IMR-90 (cell line): Measurements from ENCODE around the gene KLF1. TPM values are rescaled to one million over a fixed set of nuclear protein-coding genes. Genes with fewer than 3 reads are reported as not detected.
A peak's percentile ranks its signal among the peaks of the same experiment; 100 is the strongest.

Experiments
- ATAC-seq: fragments of 200-7000 bp; cut with Tn5 transposase; 2 replicates; pipeline ENCODE4 v1.9.1; 2020; ENCODE audit warnings: low read depth, mild to moderate bottlenecking, moderate library complexity
- BruUV-seq: library from RNA; stranded (reverse); fragments of 400-500 nt; replicated peaks from 2 replicates; lab custom pipeline; 2021; lab: Mats Ljungman, UMichigan
- CTCF ChIA-PET: fragments of 300-600 bp; formaldehyde crosslinking; extraction: SDS; loops from one replicate; lab custom pipeline; 2021; ENCODE audit warnings: antibody characterized with exemption; lab: Yijun Ruan, JAX
- POLR2A ChIA-PET: fragments of 300-600 bp; sonication (Branson Sonifier 250); formaldehyde crosslinking; loops from one replicate; lab custom pipeline; 2022; ENCODE audit warnings: antibody characterized with exemption; ENCODE audit not compliant: unreplicated experiment; lab: Charles Lee
- DNase-seq: peaks from one replicate; pipeline ENCODE4 v3.0.0; 2013
- H2AFZ ChIP-seq: replicated peaks from 2 replicates; pipeline ENCODE3; 2013; ENCODE audit warnings: low read length, mild to moderate bottlenecking; ENCODE audit not compliant: poor library complexity
- H2AK5ac ChIP-seq: 2 replicates; pipeline ENCODE4 v1.6.1; 2013; ENCODE audit warnings: low read depth, low read length, inconsistent platforms
- H2AK9ac ChIP-seq: replicated peaks from 2 replicates; pipeline ENCODE3; 2013; ENCODE audit warnings: mild to moderate bottlenecking, low read depth, low read length, moderate library complexity; ENCODE audit not compliant: poor library complexity
- H2BK120ac ChIP-seq: 2 replicates; pipeline ENCODE4 v1.6.1; 2013; ENCODE audit warnings: low read depth, low read length, inconsistent platforms
- H2BK15ac ChIP-seq: 3 replicates; pipeline ENCODE4 v1.6.1; 2013; ENCODE audit warnings: low read depth, low read length, inconsistent platforms
- H2BK20ac ChIP-seq: 2 replicates; pipeline ENCODE4 v1.6.1; 2013; ENCODE audit warnings: low read depth, mild to moderate bottlenecking, inconsistent platforms, low read length, moderate library complexity
- H2BK5ac ChIP-seq: 2 replicates; pipeline ENCODE4 v1.6.1; 2013; ENCODE audit warnings: mild to moderate bottlenecking, low read depth, low read length, inconsistent platforms; ENCODE audit not compliant: poor library complexity, severe bottlenecking
- H3K14ac ChIP-seq: replicated peaks from 2 replicates; pipeline ENCODE4 v1.6.1; 2013; ENCODE audit warnings: low read depth, low read length, inconsistent platforms
- H3K18ac ChIP-seq: 2 replicates; pipeline ENCODE4 v1.6.1; 2013; ENCODE audit warnings: low read depth, low read length, control low read depth
- H3K23ac ChIP-seq: 2 replicates; pipeline ENCODE4 v1.6.1; 2013; ENCODE audit warnings: low read depth, low read length, inconsistent platforms
- H3K27ac ChIP-seq: 2 replicates; pipeline ENCODE4 v1.5.1; 2013; ENCODE audit warnings: mild to moderate bottlenecking, control low read depth, low read length; ENCODE audit not compliant: insufficient read depth
- H3K27me3 ChIP-seq: 2 replicates; pipeline ENCODE4 v1.6.1; 2013; ENCODE audit warnings: low read length; ENCODE audit not compliant: control insufficient read depth, insufficient read depth
- H3K36me3 ChIP-seq: 2 replicates; pipeline ENCODE4 v1.6.1; 2013; ENCODE audit warnings: low read length, mixed read lengths; ENCODE audit not compliant: control insufficient read depth, insufficient read depth
- H3K4ac ChIP-seq: 2 replicates; pipeline ENCODE4 v1.6.1; 2013; ENCODE audit warnings: low read depth, low read length, inconsistent platforms
- H3K4me1 ChIP-seq: 2 replicates; pipeline ENCODE4 v1.6.1; 2013; ENCODE audit warnings: low read length, mixed read lengths; ENCODE audit not compliant: control insufficient read depth, insufficient read depth
- H3K4me2 ChIP-seq: 2 replicates; pipeline ENCODE4 v1.6.1; 2013; ENCODE audit warnings: low read depth, mild to moderate bottlenecking, control low read depth, low read length, moderate library complexity
- H3K4me3 ChIP-seq: 2 replicates; pipeline ENCODE4 v1.5.1; 2013; ENCODE audit warnings: low read depth, mild to moderate bottlenecking, control low read depth, low read length, moderate library complexity; ENCODE audit not compliant: insufficient read depth
- H3K56ac ChIP-seq: 2 replicates; pipeline ENCODE4 v1.6.1; 2013; ENCODE audit warnings: low read length, inconsistent platforms; ENCODE audit not compliant: insufficient read depth; ENCODE audit errors: extremely low read depth
- H3K79me1 ChIP-seq, 2 experiments: 2 replicates each; pipeline ENCODE4 v1.6.1; 2013; ENCODE audit warnings: low read length in 2 of 2, inconsistent platforms in 1 of 2, low read depth in 1 of 2
- H3K9ac ChIP-seq: 2 replicates; pipeline ENCODE4 v1.6.1; 2013; ENCODE audit warnings: low read depth, low read length, control low read depth
- H3K9me1 ChIP-seq: 2 replicates; pipeline ENCODE4 v1.6.1; 2013; ENCODE audit warnings: low read length, inconsistent platforms; ENCODE audit not compliant: insufficient read depth
- H3K9me3 ChIP-seq: 2 replicates; pipeline ENCODE4 v1.6.1; 2013; ENCODE audit warnings: low read length; ENCODE audit not compliant: control insufficient read depth, insufficient read depth
- H4K20me1 ChIP-seq: 2 replicates; pipeline ENCODE4 v1.6.1; 2013; ENCODE audit warnings: low read length, inconsistent platforms; ENCODE audit not compliant: insufficient read depth
- H4K5ac ChIP-seq: 2 replicates; pipeline ENCODE4 v1.6.1; 2013; ENCODE audit warnings: mild to moderate bottlenecking, low read depth, low read length, control low read depth
- H4K8ac ChIP-seq, 2 experiments: 2 replicates each; pipeline ENCODE4 v1.6.1; 2013; ENCODE audit warnings: low read depth in 2 of 2, low read length in 2 of 2, control low read depth in 1 of 2, inconsistent platforms in 1 of 2
- H4K91ac ChIP-seq: 2 replicates; pipeline ENCODE4 v1.6.1; 2013; ENCODE audit warnings: low read depth, low read length, inconsistent platforms; ENCODE audit not compliant: insufficient read depth
- BHLHE40 ChIP-seq: fragments of 150-350 bp; IDR thresholded peaks from 2 replicates; pipeline ENCODE4 v1.6.1; 2016; ENCODE audit warnings: mild to moderate bottlenecking, low read depth, low read length
- CEBPB ChIP-seq: IDR thresholded peaks from 2 replicates; pipeline ENCODE4 v1.6.1; 2012; ENCODE audit warnings: low read depth, low read length, improper control_type of control experiment
- CHD1 ChIP-seq: IDR thresholded peaks from 2 replicates; pipeline ENCODE4 v1.6.1; 2012; ENCODE audit warnings: low read depth, low read length, improper control_type of control experiment
- CTCF ChIP-seq: conservative IDR thresholded peaks from 2 replicates; pipeline ENCODE4 v1.5.1; 2012; ENCODE audit warnings: mild to moderate bottlenecking, low read depth, low read length, improper control_type of control experiment
- FOS ChIP-seq: fragments of 150-350 bp; IDR thresholded peaks from 2 replicates; pipeline ENCODE4 v1.6.1; 2016; ENCODE audit warnings: low read depth, low read length
- MAFK ChIP-seq: IDR thresholded peaks from 2 replicates; pipeline ENCODE4 v1.6.1; 2012; ENCODE audit warnings: low read depth, low read length, improper control_type of control experiment
- MAZ ChIP-seq: IDR thresholded peaks from 2 replicates; pipeline ENCODE4 v1.6.1; 2012; ENCODE audit warnings: low read depth, mild to moderate bottlenecking, low read length, improper control_type of control experiment, moderate library complexity, borderline replicate concordance
- MXI1 ChIP-seq: IDR thresholded peaks from 2 replicates; pipeline ENCODE4 v1.6.1; 2012; ENCODE audit warnings: low read depth, mild to moderate bottlenecking, low read length, moderate library complexity, borderline replicate concordance
- NFE2L2 ChIP-seq: fragments of 150-350 bp; IDR thresholded peaks from 2 replicates; pipeline ENCODE4 v1.6.1; 2016; ENCODE audit warnings: low read depth, mild to moderate bottlenecking, low read length
- POLR2A ChIP-seq: IDR thresholded peaks from 2 replicates; pipeline ENCODE4 v1.6.1; 2012; ENCODE audit warnings: mild to moderate bottlenecking, low read depth, low read length
- RAD21 ChIP-seq: IDR thresholded peaks from 2 replicates; pipeline ENCODE4 v1.6.1; 2012; ENCODE audit warnings: low read length, improper control_type of control experiment
- RCOR1 ChIP-seq: IDR thresholded peaks from 2 replicates; pipeline ENCODE4 v1.6.1; 2012; ENCODE audit warnings: mild to moderate bottlenecking, low read length, improper control_type of control experiment; ENCODE audit not compliant: insufficient replicate concordance
- RFX5 ChIP-seq: IDR thresholded peaks from 2 replicates; pipeline ENCODE4 v1.8.0; 2012; ENCODE audit warnings: low read depth, mild to moderate bottlenecking, low read length, moderate library complexity
- SMC3 ChIP-seq: fragments of 150-350 bp; IDR thresholded peaks from 2 replicates; pipeline ENCODE4 v1.6.1; 2016; ENCODE audit warnings: low read depth, mild to moderate bottlenecking, antibody characterized with exemption, low read length, moderate library complexity
- WGBS, 2 experiments: methylation state at CpG; one replicate each; pipeline versions ENCODE4 v1.1.5 to v1.1.7; 2013; ENCODE audit warnings: missing lambda C conversion rate in 2 of 2; ENCODE audit not compliant: insufficient read length in 1 of 2; ENCODE audit errors: extremely low coverage in 2 of 2; 5-methylcytosine and 5-hydroxymethylcytosine counted together
- dilution Hi-C: fragments of 300-500 bp; cut with HindIII; formaldehyde crosslinking; loops from one replicate; pipeline ENCODE4 v1.14.3; 2018; ENCODE audit warnings: low sequenced_read_pairs; ENCODE audit not compliant: unreplicated experiment
- in situ Hi-C: fragments of 300-500 bp; cut with MboI; formaldehyde crosslinking; loops from 3 replicates; pipeline ENCODE4 v1.14.3; 2019; ENCODE audit warnings: low sequenced_read_pairs, inconsistent platforms, mixed read lengths
- intact Hi-C: fragments of 100-400 bp; cut with micrococcal nuclease; formaldehyde crosslinking; loops from 2 replicates; pipeline ENCODE4 v1.10.0; 2022
- polyA plus RNA-seq, 3 experiments: library from polyadenylated mRNA; depleted of rRNA; stranded (reverse); fragments of >200 nt; gene quantifications; 2 replicates each; pipeline ENCODE4 v1.2.3, GENCODE V29; 2012; ENCODE audit warnings: low replicate concordance in 1 of 3
- total RNA-seq: library from RNA; depleted of rRNA; stranded (reverse); fragments of >200 nt; gene quantifications from 2 replicates; pipeline ENCODE4 v1.2.3, GENCODE V29; 2012
- TF ChIP-seq, protein P1 (sequence below): fragments of 150-350 bp; IDR thresholded peaks from 2 replicates; pipeline ENCODE4 v1.6.1; 2016; ENCODE audit warnings: low read depth, mild to moderate bottlenecking, low read length, moderate library complexity, borderline replicate concordance

The KLF1 gene
- total and polyA plus RNA-seq, 2 of the 4 experiments (the other 2 are of a cell fraction), result not detected

DNA sequence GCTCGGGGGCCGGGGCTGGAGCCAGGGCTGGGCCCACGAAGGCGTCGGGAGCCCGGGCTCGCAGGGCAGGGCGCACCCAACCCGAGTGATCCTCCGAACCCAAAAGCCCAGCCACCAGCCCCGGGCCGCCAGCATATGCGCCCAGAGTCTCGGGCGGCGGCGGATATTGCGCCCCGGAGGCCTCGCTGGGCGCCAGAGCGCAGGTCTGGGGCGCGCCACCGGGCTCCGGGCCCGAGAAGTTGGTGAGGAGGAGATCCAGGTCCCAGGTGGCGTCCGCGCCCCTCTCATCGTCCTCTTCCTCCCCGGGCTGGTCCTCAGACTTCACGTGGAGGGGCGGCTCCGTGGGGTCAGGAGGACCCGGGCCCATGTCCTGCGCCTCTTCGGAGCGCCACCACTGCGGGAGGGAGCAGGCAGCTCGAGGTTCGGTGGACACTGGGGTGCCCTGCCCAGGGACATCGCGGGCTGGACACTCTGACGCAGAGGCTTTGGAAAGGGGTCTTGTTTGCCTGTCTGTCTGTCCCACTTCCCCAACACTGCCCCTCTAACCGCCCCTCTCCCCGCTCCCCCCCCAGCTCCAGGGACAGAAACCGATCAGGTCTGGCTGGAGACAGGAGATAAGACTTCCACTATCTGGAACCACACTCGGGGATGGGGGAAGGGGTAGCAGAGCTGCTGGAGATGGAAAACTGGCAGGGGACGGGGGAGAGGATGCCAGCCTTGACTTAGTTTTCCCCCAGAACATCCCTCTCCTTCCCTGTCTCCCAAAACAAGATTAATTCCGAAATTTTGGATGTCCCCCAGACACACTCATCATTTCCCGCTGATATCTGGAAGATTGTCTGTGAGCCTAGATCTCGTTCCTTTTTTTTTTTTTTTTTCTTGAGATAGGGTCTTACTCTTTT, 1.0 kb downstream of the KLF1 start:
- Histone ChIP-seq H3K27me3 (peaks cover 40% of the 10 kb centered on the region), H3K56ac (no peak overlapping the region), H3K4me1 (peaks cover 3% of the 10 kb centered on the region; the same call in 1 of the 2 replicates), H4K8ac (no peak overlapping the region), H3K18ac (no peak overlapping the region), H3K4me2 (peak overlapping the region; percentile 41; the same call in 1 of the 2 replicates), H3K23ac (no peak overlapping the region), H4K91ac (no peak overlapping the region), H4K5ac (no peak overlapping the region), H3K4me3 (peak overlapping the region; percentile 32; the same call in 1 of the 2 replicates), H3K36me3 (no peaks in the 10 kb centered on the region), H2AK5ac (no peak overlapping the region), H3K9me1 (no peaks in the 10 kb centered on the region), H3K9ac (no peak overlapping the region), H3K79me1 (peaks cover 0 to under 1% of the 10 kb centered on the region in 2 experiments; a peak in 1 of 4 replicates), H2AFZ (peak overlapping the region; percentile 87), H3K27ac (no peak overlapping the region), H4K20me1 (no peaks in the 10 kb centered on the region), H2BK120ac (no peak overlapping the region), H2BK5ac (no peak overlapping the region), H2AK9ac (peak overlapping the region; percentile 42), H2BK20ac (no peak overlapping the region), H2BK15ac (no peak overlapping the region), H3K9me3 (peaks cover 13% of the 10 kb centered on the region), H3K4ac (no peak overlapping the region), H3K14ac (no peak overlapping the region)
- DNase-seq, result no peak
- 0% methylated on average over 17 of the region's 53 CpGs; no CpG with 5 or more reads in 1 of the 2 experiments for whole genome bisulfite sequencing, 2 experiments
- ATAC-seq, result no peak; the same call in 1 of the 2 replicates
- dilution Hi-C loops (no loop called here), intact Hi-C loops (no loop called here), in situ Hi-C loops (no loop called here)
- ChIA-PET POLR2A (no interaction called here), CTCF (no interaction called here)
- BruUV-seq, result no TSS peak
- TF ChIP-seq BHLHE40 (no peak), CEBPB (no peak), MAZ (no peak), RAD21 (no peak), RCOR1 (no peak), NFE2L2 (no peak), POLR2A (no peak), MXI1 (no peak), RFX5 (no peak), CHD1 (no peak), CTCF (no peak), FOS (no peak), MAFK (no peak), SMC3 (no peak)
- TF ChIP-seq, protein P1, sequence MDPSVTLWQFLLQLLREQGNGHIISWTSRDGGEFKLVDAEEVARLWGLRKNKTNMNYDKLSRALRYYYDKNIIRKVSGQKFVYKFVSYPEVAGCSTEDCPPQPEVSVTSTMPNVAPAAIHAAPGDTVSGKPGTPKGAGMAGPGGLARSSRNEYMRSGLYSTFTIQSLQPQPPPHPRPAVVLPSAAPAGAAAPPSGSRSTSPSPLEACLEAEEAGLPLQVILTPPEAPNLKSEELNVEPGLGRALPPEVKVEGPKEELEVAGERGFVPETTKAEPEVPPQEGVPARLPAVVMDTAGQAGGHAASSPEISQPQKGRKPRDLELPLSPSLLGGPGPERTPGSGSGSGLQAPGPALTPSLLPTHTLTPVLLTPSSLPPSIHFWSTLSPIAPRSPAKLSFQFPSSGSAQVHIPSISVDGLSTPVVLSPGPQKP, result no peak
